ENCODE measurements around the gene AKAP13.
"Not testable (repeated sequence)": the region's sequence is repeated elsewhere in the genome, so short reads cannot be mapped to it uniquely, and the experiment has no call there.

DNA sequence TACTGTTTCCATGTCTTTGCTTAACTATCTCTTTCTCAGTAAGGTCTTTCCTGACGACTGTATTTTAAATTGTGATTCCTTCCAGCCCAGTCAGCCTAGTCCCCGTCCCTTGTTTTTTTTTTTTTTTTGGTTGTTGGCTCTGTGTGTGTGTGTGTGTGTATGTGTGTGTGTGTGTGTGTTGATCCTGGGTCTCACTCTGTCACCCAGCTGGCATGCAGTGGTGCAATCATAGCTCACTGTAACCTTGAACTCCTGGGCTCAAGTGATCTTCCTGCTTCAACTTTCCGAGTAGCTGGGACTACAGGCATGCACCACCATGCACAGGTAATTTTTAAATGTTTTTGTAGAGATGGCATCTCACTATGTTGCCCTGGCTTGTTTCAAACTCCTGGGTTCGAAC is 31.3 kb upstream of the AKAP13 start:
- TF ChIP-seq CREB1 (IDR thresholded peaks at IDR 0.05; ENCODE audit: low read depth); RAD21 (IDR thresholded peaks at IDR 0.05; ENCODE audit: low read depth); TAF1 (IDR thresholded peaks at IDR 0.05; ENCODE audit: low read depth); EP300 (IDR thresholded peaks at IDR 0.05; ENCODE audit: borderline replicate concordance); ZBTB7A (IDR thresholded peaks at IDR 0.05; ENCODE audit: low read depth); YY1 (IDR thresholded peaks at IDR 0.05; ENCODE audit: low read depth); NFIC (IDR thresholded peaks at IDR 0.05); TCF12 (IDR thresholded peaks at IDR 0.05; ENCODE audit: low read depth): not testable (repeated sequence)
- TF ChIP-seq CEBPB (IDR thresholded peaks at IDR 0.05) (peak; percentile 67), TEAD4 (IDR thresholded peaks at IDR 0.05) (peak; percentile 31; the same call in 1 of the 2 replicates)
- TF ChIP-seq, protein P1, sequence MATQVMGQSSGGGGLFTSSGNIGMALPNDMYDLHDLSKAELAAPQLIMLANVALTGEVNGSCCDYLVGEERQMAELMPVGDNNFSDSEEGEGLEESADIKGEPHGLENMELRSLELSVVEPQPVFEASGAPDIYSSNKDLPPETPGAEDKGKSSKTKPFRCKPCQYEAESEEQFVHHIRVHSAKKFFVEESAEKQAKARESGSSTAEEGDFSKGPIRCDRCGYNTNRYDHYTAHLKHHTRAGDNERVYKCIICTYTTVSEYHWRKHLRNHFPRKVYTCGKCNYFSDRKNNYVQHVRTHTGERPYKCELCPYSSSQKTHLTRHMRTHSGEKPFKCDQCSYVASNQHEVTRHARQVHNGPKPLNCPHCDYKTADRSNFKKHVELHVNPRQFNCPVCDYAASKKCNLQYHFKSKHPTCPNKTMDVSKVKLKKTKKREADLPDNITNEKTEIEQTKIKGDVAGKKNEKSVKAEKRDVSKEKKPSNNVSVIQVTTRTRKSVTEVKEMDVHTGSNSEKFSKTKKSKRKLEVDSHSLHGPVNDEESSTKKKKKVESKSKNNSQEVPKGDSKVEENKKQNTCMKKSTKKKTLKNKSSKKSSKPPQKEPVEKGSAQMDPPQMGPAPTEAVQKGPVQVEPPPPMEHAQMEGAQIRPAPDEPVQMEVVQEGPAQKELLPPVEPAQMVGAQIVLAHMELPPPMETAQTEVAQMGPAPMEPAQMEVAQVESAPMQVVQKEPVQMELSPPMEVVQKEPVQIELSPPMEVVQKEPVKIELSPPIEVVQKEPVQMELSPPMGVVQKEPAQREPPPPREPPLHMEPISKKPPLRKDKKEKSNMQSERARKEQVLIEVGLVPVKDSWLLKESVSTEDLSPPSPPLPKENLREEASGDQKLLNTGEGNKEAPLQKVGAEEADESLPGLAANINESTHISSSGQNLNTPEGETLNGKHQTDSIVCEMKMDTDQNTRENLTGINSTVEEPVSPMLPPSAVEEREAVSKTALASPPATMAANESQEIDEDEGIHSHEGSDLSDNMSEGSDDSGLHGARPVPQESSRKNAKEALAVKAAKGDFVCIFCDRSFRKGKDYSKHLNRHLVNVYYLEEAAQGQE (IDR thresholded peaks at IDR 0.05; ENCODE audit: low read depth) = not testable (repeated sequence)
- TF ChIP-seq, protein P2, sequence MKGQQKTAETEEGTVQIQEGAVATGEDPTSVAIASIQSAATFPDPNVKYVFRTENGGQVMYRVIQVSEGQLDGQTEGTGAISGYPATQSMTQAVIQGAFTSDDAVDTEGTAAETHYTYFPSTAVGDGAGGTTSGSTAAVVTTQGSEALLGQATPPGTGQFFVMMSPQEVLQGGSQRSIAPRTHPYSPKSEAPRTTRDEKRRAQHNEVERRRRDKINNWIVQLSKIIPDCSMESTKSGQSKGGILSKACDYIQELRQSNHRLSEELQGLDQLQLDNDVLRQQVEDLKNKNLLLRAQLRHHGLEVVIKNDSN (IDR thresholded peaks at IDR 0.05) = not testable (repeated sequence)
- TF ChIP-seq, protein P3, sequence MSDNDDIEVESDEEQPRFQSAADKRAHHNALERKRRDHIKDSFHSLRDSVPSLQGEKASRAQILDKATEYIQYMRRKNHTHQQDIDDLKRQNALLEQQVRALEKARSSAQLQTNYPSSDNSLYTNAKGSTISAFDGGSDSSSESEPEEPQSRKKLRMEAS (IDR thresholded peaks at IDR 0.05) = not testable (repeated sequence)
